ENCODE data around the gene CCDC15. TPM values are rescaled to one million over a fixed set of nuclear protein-coding genes. Genes with fewer than 3 reads are reported as not detected.

Gene CCDC15
- total and polyA plus RNA-seq, 2 of the 4 experiments (the other 2 are of a cell fraction): 1.1 to 2.0 TPM

DNA sequence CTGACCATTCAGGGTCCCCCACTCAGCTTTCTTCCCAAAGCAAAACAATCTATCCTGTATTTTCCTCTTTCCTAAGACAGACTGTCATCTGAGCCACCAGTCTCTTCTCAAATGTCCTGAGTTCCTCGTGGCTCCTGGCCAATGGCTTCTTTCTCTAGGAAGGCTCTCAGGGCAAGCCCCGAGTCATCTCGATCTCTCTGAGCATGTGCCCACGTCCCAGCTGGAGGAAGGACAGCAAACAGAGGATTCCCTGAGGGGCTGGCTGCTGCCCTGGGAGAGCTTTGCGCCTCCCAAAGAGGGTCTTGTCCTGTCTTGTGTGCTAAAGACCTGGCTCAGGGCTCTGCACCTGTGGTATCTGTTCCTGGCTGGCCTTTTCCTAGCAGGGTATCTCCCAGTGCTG is 117.4 kb downstream of the CCDC15 start:
- Histone ChIP-seq H2AK5ac (ENCODE audit: low read depth, low read length) (0 out of 2 replicates have a peak overlapping the region, but pooled peaks have one; percentile 56), H3K18ac (ENCODE audit: low read depth, low read length) (no peak overlapping the region), H3K9ac (ENCODE audit: low read depth, low read length) (no peak overlapping the region), H3K27ac (ENCODE audit: insufficient read depth, low read length) (no peak overlapping the region), H4K5ac (ENCODE audit: low read depth, low read length) (no peak overlapping the region), H3K4ac (ENCODE audit: low read depth, low read length) (no peak overlapping the region), H3K56ac (ENCODE audit: extremely low read depth, insufficient read depth, low read length) (no peak overlapping the region), H3K4me2 (ENCODE audit: low read depth, low read length) (no peak overlapping the region), H4K8ac (ENCODE audit: low read depth in 2 of 2, low read length in 2 of 2) (peak overlapping the region in 1 of 2 experiments; percentile 29; a peak in 1 of 4 replicates), H3K14ac (replicated peaks; ENCODE audit: low read depth, low read length) (peak overlapping the region; percentile 72; the same call in 1 of the 2 replicates), H3K4me1 (ENCODE audit: control insufficient read depth, insufficient read depth, low read length) (peaks cover 15% of the 10 kb centered on the region), H4K91ac (ENCODE audit: insufficient read depth, low read depth, low read length) (no peak overlapping the region; the same call in 1 of the 2 replicates), H3K79me1 (ENCODE audit: low read depth in 1 of 2, low read length in 2 of 2) (no peaks in the 10 kb centered on the region), H3K9me3 (ENCODE audit: control insufficient read depth, insufficient read depth, low read length) (no peaks in the 10 kb centered on the region), H2BK20ac (ENCODE audit: low read depth, low read length) (no peak overlapping the region; the same call in 1 of the 2 replicates), H2BK5ac (ENCODE audit: low read depth, low read length, poor library complexity, severe bottlenecking) (no peak overlapping the region), H3K27me3 (ENCODE audit: control insufficient read depth, insufficient read depth, low read length) (no peaks in the 10 kb centered on the region; the same call in 1 of the 2 replicates), H3K9me1 (ENCODE audit: insufficient read depth, low read length) (peaks cover 20% of the 10 kb centered on the region), H2AFZ (replicated peaks; ENCODE audit: low read length, poor library complexity) (peak overlapping the region; percentile 72), H3K23ac (ENCODE audit: low read depth, low read length) (no peak overlapping the region), H2BK15ac (ENCODE audit: low read depth, low read length) (no peak overlapping the region; the same call in 2 of the 3 replicates), H3K36me3 (ENCODE audit: control insufficient read depth, insufficient read depth, low read length) (no peaks in the 10 kb centered on the region), H3K4me3 (ENCODE audit: insufficient read depth, low read depth, low read length) (no peak overlapping the region), H2BK120ac (ENCODE audit: low read depth, low read length) (0 out of 2 replicates have a peak overlapping the region, but pooled peaks have one; percentile 45), H4K20me1 (ENCODE audit: insufficient read depth, low read length) (no peaks in the 10 kb centered on the region), H2AK9ac (replicated peaks; ENCODE audit: low read depth, low read length, poor library complexity) (peak overlapping the region; percentile 82)
- in situ Hi-C loops (cut with MboI; ENCODE audit: low sequenced_read_pairs): no loop called here
- intact Hi-C loops (cut with micrococcal nuclease): no loop called here
- CTCF ChIA-PET: no interaction called here
- peak; percentile 21; the same call in 1 of the 2 replicates for ATAC-seq (ENCODE audit: low read depth)
- WGBS, 2 experiments (ENCODE audit: extremely low coverage in 2 of 2, insufficient read length in 1 of 2): 100% methylated on average over 1 of the region's 5 CpGs; no CpG with 5 or more reads in 1 of the 2 experiments
- no TSS peak for BruUV-seq (replicated peaks)
- DNase-seq: no peak
- no peak for TF ChIP-seq BHLHE40 (IDR thresholded peaks at IDR 0.05; ENCODE audit: low read depth, low read length)
- no peak for TF ChIP-seq FOS (IDR thresholded peaks at IDR 0.05; ENCODE audit: low read depth, low read length)
- TF ChIP-seq, protein P1, sequence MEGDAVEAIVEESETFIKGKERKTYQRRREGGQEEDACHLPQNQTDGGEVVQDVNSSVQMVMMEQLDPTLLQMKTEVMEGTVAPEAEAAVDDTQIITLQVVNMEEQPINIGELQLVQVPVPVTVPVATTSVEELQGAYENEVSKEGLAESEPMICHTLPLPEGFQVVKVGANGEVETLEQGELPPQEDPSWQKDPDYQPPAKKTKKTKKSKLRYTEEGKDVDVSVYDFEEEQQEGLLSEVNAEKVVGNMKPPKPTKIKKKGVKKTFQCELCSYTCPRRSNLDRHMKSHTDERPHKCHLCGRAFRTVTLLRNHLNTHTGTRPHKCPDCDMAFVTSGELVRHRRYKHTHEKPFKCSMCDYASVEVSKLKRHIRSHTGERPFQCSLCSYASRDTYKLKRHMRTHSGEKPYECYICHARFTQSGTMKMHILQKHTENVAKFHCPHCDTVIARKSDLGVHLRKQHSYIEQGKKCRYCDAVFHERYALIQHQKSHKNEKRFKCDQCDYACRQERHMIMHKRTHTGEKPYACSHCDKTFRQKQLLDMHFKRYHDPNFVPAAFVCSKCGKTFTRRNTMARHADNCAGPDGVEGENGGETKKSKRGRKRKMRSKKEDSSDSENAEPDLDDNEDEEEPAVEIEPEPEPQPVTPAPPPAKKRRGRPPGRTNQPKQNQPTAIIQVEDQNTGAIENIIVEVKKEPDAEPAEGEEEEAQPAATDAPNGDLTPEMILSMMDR (conservative IDR thresholded peaks at IDR 0.05; ENCODE audit: low read depth, low read length): no peak
- TF ChIP-seq, protein P2, sequence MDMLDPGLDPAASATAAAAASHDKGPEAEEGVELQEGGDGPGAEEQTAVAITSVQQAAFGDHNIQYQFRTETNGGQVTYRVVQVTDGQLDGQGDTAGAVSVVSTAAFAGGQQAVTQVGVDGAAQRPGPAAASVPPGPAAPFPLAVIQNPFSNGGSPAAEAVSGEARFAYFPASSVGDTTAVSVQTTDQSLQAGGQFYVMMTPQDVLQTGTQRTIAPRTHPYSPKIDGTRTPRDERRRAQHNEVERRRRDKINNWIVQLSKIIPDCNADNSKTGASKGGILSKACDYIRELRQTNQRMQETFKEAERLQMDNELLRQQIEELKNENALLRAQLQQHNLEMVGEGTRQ (IDR thresholded peaks at IDR 0.05; ENCODE audit: low read depth, low read length): no peak
- no peak for TF ChIP-seq MXI1 (IDR thresholded peaks at IDR 0.05; ENCODE audit: borderline replicate concordance, low read depth, low read length)
- no peak for TF ChIP-seq SMC3 (IDR thresholded peaks at IDR 0.05; ENCODE audit: low read depth, low read length)
- no peak for TF ChIP-seq MAFK (IDR thresholded peaks at IDR 0.05; ENCODE audit: low read depth, low read length)
- no peak for TF ChIP-seq MAZ (IDR thresholded peaks at IDR 0.05; ENCODE audit: borderline replicate concordance, low read depth, low read length)
- POLR2A ChIA-PET (ENCODE audit: unreplicated experiment): no interaction called here
- dilution Hi-C loops (cut with HindIII; ENCODE audit: low sequenced_read_pairs, unreplicated experiment): no loop called here

All from IMR-90 (cell line).